GM21786 (cell line): ENCODE measurements around the gene NOS1AP.
"Not testable (repeated sequence)": the region's sequence is repeated elsewhere in the genome, so short reads cannot be mapped to it uniquely, and the experiment has no call there.

Experiments
- ATAC-seq: cut with Tn5 transposase; IDR thresholded peaks from one replicate; pipeline ENCODE4 v1.9.1; 2021; ENCODE audit not compliant: unreplicated experiment

NOS1AP gene

GRCh38 chr1:162165528-162165927, 96.0 kb downstream of the NOS1AP start:
- ATAC-seq, result no peak

GRCh38 chr1:162166917-162167615, 97.6 kb downstream of the NOS1AP start:
- no peak for ATAC-seq

DNA sequence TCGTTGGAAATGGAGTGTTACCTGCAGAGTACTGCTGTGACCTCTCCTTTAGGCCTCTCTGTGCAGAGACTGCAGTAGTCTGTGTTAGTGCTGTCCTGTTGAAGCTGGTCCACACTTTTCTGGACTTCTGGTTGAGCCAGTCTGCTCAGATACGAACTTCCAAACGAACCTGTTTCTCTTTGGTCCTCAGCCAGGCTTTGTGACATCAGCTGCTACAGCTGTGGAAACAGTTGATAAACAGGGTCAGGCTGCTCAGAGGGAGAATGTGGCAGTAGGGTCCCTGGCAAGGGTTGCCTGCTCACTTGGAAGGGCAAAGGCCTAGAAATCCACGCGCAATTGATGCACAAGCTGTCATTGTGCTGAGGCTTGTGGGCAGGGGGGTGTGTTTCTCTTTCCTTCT, 98.8 kb downstream of the NOS1AP start:
- ATAC-seq, result no peak

DNA sequence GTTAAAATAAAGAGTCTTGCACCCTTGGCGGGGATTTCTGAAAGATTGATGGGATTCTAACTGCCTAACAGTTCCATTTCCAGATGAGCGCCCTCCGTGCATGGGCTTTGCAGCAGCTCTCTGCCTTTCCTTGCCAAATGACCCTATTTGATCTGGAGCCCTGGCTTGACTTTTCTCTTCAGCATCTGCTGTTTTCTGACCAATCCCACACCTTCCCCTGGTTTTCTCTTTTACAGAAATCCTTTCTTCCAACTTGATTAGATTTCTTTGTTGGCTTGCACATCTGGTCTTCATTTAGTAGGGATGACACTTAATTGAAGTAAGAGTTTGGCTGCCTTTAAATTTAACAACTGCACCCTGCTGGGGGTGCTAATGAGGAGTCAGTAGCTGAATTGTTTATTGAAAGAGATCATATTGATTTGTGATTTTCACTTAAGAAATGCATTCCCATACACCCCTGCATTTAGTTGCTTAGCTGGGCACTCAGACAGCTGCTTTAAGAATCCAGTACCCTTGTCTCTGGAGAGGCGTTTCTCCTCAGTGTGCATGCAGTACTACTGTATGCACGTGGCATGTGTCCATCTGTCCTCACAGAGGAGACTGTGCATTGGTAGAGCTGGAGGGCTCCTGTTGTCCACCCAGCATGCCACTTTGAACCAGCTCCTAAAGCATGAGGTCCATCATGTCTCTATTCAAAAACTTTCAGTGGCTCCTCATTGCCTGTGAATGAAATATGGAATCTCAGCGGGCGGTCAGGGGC, 99.7 kb downstream of the NOS1AP start:
- ATAC-seq, result no peak

GRCh38 chr1:162171111-162171510, 101.6 kb downstream of the NOS1AP start:
- no peak for ATAC-seq

DNA sequence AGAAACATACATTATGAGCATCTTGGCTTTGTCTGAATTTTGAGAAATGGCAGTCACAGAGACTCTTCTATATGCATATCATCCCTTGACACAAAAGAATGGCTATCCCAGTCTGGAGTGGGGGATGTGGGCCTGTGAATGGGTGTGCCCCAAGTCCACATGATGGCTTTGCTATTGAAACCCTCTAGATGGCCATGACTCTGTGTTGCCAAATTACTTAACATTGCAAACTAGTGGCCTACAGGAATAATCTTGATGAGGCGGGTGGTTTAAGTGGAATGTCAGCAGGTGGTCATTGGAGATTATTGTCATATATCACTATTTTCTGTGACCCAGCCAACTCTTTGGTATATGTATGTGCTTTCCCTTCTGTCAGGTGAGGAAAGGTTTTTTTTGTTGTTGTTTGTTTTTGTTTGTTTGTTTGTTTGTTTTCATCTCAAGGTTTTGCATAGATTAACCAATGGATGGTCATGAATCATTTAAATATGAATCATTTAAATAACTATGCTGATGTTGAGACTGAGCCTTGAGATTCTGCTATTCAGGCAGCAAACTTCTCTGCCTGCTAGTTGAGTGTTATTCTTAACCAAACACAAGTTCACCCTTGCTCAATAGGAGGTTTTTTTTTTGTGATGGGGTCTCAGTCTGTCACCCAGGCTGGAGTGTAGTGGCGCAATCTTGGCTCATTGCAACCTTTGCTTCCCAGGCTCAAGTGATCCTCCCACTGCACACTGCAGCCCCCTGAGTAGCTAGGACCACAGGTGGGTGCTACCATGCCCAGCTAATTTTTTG, 103.0 kb downstream of the NOS1AP start:
- ATAC-seq, result no peak

DNA sequence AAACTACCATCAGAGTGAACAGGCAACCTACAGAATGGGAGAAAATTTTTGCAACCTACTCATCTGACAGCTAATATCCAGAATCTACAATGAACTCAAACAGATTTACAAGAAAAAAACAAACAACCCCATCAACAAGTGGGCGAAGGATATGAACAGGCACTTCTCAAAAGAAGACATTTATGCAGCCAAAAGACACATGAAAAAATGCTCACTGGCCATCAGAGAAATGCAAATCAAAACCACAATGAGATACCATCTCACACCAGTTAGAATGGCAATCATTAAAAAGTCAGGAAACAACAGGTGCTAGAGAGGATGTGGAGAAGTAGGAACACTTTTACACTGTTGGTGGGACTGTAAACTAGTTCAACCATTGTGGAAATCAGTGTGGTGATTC, 104.1 kb downstream of the NOS1AP start:
- ATAC-seq, result not testable (repeated sequence)

DNA sequence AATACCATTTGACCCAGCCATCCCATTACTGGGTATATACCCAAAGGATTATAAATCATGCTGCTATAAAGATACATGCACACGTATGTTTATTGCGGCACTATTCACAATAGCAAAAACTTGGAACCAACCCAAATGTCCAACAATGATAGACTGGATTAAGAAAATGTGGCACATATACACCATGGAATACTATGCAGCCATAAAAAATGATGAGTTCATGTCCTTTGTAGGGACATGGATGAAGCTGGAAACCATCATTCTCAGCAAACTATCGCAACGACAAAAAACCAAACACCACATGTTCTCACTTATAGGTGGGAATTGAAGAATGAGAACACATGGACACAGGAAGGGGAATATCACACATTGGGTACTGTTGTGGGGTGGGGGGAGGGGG, 104.5 kb downstream of the NOS1AP start:
- not testable (repeated sequence) for ATAC-seq

DNA sequence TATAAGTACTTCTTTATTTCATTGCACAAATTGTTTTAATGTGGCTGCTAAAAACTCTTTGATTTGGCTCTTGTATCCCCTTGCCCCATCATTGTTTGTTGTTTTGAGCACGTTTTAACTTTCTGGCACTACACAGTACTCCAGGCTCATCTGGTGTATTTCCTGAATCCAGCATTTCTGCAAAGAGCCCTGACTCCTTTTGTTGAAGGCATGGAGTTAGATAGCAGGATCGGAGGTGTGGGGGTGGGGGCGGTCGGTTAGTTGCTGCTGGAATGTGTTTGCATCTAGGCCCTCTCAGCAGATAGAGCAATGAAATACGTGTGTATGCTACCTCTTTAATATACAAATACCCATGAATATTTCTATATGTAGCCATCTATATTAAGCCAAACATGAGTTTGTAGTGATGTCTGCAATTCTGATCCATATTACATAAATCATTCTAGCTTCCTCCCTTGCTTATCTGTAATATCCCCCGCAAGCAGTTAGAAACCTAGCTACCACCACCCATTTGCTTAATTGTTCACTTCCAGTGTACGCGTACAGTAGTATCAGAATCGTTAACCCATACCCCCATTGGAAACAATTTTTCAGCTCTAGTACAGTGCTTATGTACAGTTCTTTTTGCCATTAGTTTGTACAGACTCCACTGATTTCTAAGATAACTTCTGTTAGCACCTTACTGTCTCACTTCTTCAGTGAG, 106.0 kb downstream of the NOS1AP start:
- no peak for ATAC-seq

- no peak for ATAC-seq
Measured at GRCh38 chr1:162177126-162177525, 107.6 kb downstream of the NOS1AP start.

DNA sequence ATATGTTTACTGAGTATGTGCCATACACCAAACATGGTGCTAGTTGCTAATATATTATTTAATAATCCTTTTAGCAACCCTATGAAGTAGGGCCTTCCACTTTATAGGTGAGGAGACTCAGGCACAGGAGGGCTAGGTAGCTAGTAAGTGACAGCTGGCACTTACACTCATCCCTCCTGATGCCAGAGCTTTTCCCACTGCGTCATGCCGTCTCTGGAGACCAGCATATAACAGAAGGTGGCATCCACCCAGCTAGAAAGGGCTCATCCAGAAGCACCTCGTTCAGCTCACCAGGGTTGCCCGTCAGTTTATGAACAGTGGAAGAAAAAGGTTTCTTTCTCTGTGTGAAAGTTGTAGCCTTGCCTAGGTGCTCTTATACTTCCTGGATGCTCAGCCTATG, 108.9 kb downstream of the NOS1AP start:
- no peak for ATAC-seq

DNA sequence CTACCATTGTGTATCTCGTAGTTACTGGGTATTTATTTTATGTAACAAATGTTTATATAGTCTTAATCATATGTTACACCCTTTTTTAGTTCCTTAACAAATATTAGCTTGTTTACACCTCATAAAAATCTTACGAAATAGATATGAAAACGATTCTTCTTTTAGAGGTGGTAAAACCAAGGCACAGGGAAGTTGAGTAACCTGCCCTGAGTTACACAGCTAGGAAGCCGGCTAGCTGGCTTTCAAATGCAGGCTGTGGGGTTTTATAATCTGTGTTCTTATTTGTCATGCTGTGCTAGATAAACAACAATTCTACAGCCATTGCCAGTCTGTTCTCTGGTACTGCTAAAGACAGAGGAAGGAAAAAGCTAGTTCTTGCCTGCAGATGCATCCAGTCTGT, 109.6 kb downstream of the NOS1AP start:
- ATAC-seq, result no peak

DNA sequence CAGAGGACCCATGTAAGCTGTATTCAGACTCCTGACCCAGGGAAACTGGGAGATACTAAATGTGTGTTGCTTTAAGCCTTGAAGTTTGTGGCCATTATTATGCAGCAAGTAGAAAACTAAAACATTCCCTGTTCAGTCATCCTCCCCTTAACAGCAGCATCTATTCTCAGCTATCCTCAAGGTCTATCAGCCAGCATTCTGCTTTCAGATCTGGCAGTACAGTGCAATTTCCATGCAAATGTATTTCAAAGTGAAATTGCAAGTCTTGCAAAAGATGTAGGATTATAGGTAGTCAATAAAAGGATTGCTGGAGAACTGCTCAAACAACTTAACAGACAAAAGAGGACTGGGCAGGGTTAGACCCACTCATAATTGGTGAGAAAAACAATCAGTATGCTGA, 111.3 kb downstream of the NOS1AP start:
- no peak for ATAC-seq

DNA sequence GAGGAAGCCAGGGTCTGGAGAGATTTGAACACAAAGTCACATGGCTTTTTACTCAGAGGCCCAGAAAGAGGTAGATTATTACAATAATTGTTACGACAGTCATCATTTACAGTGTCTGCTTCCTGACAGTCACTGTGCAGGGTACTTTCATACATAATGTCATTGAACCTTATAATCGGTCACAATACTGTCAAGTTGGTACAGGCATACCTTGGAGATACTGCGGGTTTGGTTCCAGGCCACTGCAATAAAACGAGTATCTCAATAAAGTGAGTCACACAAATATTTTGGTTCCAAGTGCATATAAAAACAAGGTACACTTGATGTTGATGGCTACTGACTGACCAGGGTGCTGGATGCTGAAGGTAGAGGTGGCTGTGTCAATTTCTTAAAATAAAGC, 112.6 kb downstream of the NOS1AP start:
- ATAC-seq, result no peak

GRCh38 chr1:162185314-162186025, 116.0 kb downstream of the NOS1AP start:
- no peak for ATAC-seq

DNA sequence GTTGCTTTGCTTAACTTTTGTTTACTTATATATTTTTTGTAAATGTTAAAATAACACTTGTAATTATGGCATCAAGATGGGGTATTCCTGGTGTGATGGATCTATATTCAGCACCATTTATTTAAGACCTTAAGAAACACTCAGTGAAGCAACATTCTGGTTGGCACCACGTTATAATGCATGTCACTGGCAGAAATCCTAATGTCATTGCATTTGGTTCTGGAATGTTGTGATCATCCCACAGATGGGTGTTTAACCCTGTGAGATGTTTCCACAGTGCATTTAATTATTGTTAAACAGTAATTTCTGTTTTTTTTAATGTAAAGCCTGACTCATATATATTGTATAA, 116.5 kb downstream of the NOS1AP start:
- ATAC-seq, result no peak

GRCh38 chr1:162186406-162186805, 116.9 kb downstream of the NOS1AP start:
- no peak for ATAC-seq

DNA sequence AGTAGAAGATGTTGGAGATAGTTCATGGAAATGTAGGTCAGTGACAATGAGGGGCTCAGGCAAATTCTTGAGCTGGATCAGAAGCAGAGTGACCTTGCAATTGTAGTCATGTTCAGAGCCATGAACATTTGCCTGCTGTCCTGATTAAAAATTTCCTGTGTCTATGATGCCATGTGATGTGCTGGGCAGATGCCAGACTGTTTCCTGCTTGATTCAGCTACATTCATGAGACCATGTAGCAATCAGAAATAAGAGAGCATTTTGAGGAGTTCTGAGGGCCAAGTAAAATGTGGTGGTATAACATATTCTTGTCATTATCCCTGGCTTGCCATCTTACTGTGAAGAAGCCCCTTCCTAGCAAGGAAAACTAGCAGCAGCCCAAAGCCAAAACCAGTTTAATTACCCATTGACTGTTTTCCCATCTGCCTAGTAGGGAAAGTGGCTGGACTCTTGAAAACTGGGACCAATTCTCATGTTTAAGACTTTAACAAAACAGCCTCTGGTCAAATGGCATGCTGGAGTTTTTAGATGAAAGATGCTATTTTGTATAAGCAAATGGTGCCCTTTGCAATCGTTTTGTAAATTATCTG, 118.3 kb downstream of the NOS1AP start:
- ATAC-seq, result no peak

DNA sequence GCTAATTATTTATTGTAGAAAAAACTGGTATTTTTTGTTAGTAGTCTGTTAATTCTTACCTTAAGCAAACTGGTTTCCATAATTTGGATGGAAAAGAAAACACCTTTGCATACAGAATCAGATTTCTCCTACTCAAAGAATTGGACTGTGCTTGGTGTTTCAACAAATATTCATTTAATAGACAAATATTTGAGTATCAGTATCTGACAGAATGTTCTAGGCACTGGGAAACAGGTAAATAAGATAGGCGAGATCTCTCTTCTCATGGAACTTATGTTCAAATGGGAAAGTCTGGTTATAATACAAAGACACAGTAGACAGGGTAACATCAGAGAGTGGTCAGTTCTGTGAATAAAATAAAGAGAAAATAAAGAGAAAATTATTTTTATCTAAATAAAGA, 119.9 kb downstream of the NOS1AP start:
- ATAC-seq, result no peak
